Measurements from ENCODE around the gene MTHFSD. TPM values are rescaled to one million over a fixed set of nuclear protein-coding genes. Genes with fewer than 3 reads are reported as not detected.

Gene MTHFSD
- polyA plus RNA-seq, 1 of the 3 experiments (the other 2 are of a cell fraction) = 15.6 TPM

DNA sequence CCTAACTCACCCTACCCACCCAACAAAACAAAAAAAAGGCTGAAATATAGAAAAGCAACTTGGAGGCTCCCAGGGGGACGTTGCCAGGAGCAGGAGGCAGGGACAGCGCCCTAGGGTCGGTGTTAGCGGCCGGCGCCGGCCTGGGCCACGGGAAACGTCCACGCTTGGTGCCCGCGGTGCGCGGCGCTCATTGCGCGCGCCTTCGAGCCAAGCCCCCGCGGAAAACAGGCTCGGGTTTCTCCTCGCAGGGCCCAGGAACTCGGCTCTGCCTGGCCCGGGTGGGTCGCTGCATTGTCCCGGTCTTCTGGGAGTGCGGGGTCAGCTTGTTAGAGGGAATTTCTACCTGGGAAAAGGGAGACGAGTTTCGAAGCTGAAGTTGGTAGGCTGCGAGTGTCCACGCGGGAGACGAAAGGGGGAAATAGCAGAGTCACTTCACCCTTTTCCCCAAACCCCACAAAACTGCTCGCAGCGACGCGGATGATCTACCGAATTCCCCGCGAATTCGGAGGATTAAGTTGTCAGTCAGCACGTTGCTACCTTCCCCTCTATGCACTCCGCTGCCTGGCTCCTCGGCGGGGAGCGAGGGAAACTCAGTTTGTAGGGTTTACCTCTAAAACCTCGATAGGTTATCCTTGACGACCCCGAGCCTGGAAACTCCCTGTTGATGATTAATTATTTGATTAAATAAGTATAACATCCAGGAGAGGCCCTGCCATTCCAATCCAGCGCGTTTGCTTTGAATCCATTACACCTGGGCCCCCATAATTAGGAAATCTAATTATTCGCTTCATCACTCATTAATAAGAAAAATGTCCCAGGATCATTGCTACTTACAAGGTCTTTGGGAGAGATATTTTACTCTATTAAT, 10.8 kb upstream of the MTHFSD start:
- Histone ChIP-seq H3K79me2 (ENCODE audit: insufficient read depth) (peaks cover 41% of the 10 kb centered on the region), H2AFZ (ENCODE audit: low read depth) (peak overlapping the region; percentile 50; the same call in 1 of the 2 replicates), H3K9ac (no peak overlapping the region; the same call in 1 of the 2 replicates), H3F3A (replicated peaks; ENCODE audit: insufficient read depth) (peaks cover 15% of the 10 kb centered on the region), H3K27ac (ENCODE audit: low read depth in 2 of 2, low read length in 1 of 2) (no peak overlapping the region), H4K20me1 (ENCODE audit: insufficient read depth) (peaks cover 16% of the 10 kb centered on the region; the same call in 1 of the 2 replicates), H3K36me3 (replicated peaks in 1 of 2; ENCODE audit: control insufficient read depth in 1 of 2, insufficient read depth in 2 of 2, low read length in 1 of 2) (peaks cover 0 to 18% of the 10 kb centered on the region in 2 experiments), H3K9me2 (no peaks in the 10 kb centered on the region), H3K4me3 (ENCODE audit: low read depth in 2 of 2, low read length in 1 of 2) (peak overlapping the region in 1 of 2 experiments; percentile 93; a peak in 2 of 4 replicates), H3K9me3 (no peaks in the 10 kb centered on the region), H3K4me2 (peak overlapping the region; percentile 70), H3K27me3 (ENCODE audit: insufficient read depth) (peaks cover 23% of the 10 kb centered on the region; the same call in 1 of the 2 replicates), H3K4me1 (ENCODE audit: control insufficient read depth in 1 of 2, insufficient read depth in 2 of 2, low read depth in 1 of 2, low read length in 1 of 2) (no peaks in the 10 kb centered on the region; a peak in 1 of 4 replicates)
- WGBS (ENCODE audit: low lambda C conversion rate) = 16% methylated on average over 31 of the region's 53 CpGs
- CTCF ChIA-PET = interaction anchor here (3.6 to 5.5 kb wide), 2 partner anchors 496 to 714 kb away, joined by 25 to 56 read pairs; no protein-coding TSS in a partner anchor
- no peak for DNase-seq
- POLR2A ChIA-PET = no interaction called here
- TF ChIP-seq ELF1 (IDR thresholded peaks at IDR 0.05) (no peak), TCF12 (IDR thresholded peaks at IDR 0.05) (no peak), RCOR1 (IDR thresholded peaks at IDR 0.05; ENCODE audit: low read length) (no peak), TEAD4 (IDR thresholded peaks at IDR 0.05; ENCODE audit: borderline replicate concordance, insufficient read depth) (no peak), GABPA (IDR thresholded peaks at IDR 0.05; ENCODE audit: low read depth) (no peak), SIN3A (IDR thresholded peaks at IDR 0.05; ENCODE audit: borderline replicate concordance, low read depth, low read length) (no peak), POLR2AphosphoS5 (IDR thresholded peaks at IDR 0.05; ENCODE audit: low read depth, low read length) (no peak), EP300 (IDR thresholded peaks at IDR 0.05; ENCODE audit: borderline replicate concordance in 1 of 2, low read depth in 1 of 2, low read length in 1 of 2) (no peak), TAF1 (IDR thresholded peaks at IDR 0.05; ENCODE audit: borderline replicate concordance, low read depth, low read length) (no peak)
- TF ChIP-seq, protein P1, sequence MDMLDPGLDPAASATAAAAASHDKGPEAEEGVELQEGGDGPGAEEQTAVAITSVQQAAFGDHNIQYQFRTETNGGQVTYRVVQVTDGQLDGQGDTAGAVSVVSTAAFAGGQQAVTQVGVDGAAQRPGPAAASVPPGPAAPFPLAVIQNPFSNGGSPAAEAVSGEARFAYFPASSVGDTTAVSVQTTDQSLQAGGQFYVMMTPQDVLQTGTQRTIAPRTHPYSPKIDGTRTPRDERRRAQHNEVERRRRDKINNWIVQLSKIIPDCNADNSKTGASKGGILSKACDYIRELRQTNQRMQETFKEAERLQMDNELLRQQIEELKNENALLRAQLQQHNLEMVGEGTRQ (IDR thresholded peaks at IDR 0.05; ENCODE audit: borderline replicate concordance, low read depth, low read length) = no peak
- TF ChIP-seq, protein P2, sequence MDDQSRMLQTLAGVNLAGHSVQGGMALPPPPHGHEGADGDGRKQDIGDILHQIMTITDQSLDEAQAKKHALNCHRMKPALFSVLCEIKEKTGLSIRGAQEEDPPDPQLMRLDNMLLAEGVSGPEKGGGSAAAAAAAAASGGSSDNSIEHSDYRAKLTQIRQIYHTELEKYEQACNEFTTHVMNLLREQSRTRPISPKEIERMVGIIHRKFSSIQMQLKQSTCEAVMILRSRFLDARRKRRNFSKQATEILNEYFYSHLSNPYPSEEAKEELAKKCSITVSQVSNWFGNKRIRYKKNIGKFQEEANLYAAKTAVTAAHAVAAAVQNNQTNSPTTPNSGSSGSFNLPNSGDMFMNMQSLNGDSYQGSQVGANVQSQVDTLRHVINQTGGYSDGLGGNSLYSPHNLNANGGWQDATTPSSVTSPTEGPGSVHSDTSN (IDR thresholded peaks at IDR 0.05) = no peak

DNA sequence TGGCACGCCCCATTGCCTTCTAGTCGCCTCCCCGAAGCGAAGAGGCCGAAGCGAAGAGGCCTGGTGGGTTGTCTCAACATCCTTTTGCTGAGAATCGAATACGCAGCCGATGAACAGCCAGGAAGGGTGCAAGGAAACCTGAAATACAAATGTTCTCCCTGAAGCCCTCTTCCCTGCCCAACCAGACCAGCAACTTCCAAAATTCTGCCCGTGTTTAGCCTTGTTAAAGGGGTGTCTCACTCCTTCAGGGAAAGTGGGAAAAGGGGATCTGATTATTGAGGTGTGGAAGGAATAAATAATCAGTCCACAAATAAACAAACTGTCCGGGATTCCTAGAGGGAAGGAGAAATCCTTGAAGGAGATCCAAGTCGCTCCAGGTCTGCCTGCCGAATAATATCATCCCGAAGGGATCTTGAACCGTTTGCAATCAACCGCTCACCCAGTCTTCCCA, 10.2 kb upstream of the MTHFSD start:
- no peaks in the 10 kb centered on the region for H3K9me2 ChIP-seq
- H3F3A ChIP-seq (replicated peaks; ENCODE audit: insufficient read depth) = peaks cover 15% of the 10 kb centered on the region
- no peak for TF ChIP-seq MXI1 (IDR thresholded peaks at IDR 0.05; ENCODE audit: low read depth, low read length)
- no peak for TF ChIP-seq YY1 (IDR thresholded peaks at IDR 0.05; ENCODE audit: low read depth)
- no peak for TF ChIP-seq TEAD4 (IDR thresholded peaks at IDR 0.05; ENCODE audit: borderline replicate concordance, insufficient read depth)
- no peak for TF ChIP-seq JUND (IDR thresholded peaks at IDR 0.05)
- TF ChIP-seq, protein P3, sequence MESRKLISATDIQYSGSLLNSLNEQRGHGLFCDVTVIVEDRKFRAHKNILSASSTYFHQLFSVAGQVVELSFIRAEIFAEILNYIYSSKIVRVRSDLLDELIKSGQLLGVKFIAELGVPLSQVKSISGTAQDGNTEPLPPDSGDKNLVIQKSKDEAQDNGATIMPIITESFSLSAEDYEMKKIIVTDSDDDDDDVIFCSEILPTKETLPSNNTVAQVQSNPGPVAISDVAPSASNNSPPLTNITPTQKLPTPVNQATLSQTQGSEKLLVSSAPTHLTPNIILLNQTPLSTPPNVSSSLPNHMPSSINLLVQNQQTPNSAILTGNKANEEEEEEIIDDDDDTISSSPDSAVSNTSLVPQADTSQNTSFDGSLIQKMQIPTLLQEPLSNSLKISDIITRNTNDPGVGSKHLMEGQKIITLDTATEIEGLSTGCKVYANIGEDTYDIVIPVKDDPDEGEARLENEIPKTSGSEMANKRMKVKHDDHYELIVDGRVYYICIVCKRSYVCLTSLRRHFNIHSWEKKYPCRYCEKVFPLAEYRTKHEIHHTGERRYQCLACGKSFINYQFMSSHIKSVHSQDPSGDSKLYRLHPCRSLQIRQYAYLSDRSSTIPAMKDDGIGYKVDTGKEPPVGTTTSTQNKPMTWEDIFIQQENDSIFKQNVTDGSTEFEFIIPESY (IDR thresholded peaks at IDR 0.05; ENCODE audit: borderline replicate concordance, low read depth) = no peak
- TF ChIP-seq FOSL2 (IDR thresholded peaks at IDR 0.05; ENCODE audit: borderline replicate concordance, low read depth) = no peak
- TF ChIP-seq SMC3 (IDR thresholded peaks at IDR 0.05; ENCODE audit: low read depth, low read length) = no peak
- TF ChIP-seq RFX5 (IDR thresholded peaks at IDR 0.05; ENCODE audit: low read length) = no peak
- no peak for TF ChIP-seq MEF2A (IDR thresholded peaks at IDR 0.05; ENCODE audit: borderline replicate concordance, low read depth)
- no peak for TF ChIP-seq TAF1 (IDR thresholded peaks at IDR 0.05; ENCODE audit: borderline replicate concordance, low read depth, low read length)
- TF ChIP-seq, protein P4, sequence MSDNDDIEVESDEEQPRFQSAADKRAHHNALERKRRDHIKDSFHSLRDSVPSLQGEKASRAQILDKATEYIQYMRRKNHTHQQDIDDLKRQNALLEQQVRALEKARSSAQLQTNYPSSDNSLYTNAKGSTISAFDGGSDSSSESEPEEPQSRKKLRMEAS (IDR thresholded peaks at IDR 0.05; ENCODE audit: low read depth) = no peak
- no peak for TF ChIP-seq EZH2phosphoT487 (IDR thresholded peaks at IDR 0.05; ENCODE audit: borderline replicate concordance, low read depth)
- no peaks in the 10 kb centered on the region for H3K9me3 ChIP-seq
- ChIA-PET POLR2A (interaction anchor here (1.1 kb wide), 1 partner anchor 10 kb away, joined by 3 read pairs; no protein-coding TSS in a partner anchor), CTCF (interaction anchor here (1.0 to 5.5 kb wide), 15 partner anchors 9 to 733 kb away, joined by 3 to 56 read pairs (median 6); partner anchors contain the start of gene MTHFSD)
- H3K4me2 ChIP-seq = peak overlapping the region; percentile 70; the same call in 1 of the 2 replicates
- DNase-seq = no peak
- peaks cover 34% of the 10 kb centered on the region for H3K79me2 ChIP-seq (ENCODE audit: insufficient read depth)
- WGBS (ENCODE audit: low lambda C conversion rate) = 17% methylated on average over 16 of the region's 16 CpGs
- H3K27me3 ChIP-seq (ENCODE audit: insufficient read depth) = peaks cover 23% of the 10 kb centered on the region; the same call in 1 of the 2 replicates
- H2AFZ ChIP-seq (ENCODE audit: low read depth) = peak overlapping the region; percentile 50; the same call in 1 of the 2 replicates
- H3K27ac ChIP-seq (ENCODE audit: low read depth in 2 of 2, low read length in 1 of 2) = no peak overlapping the region
- H3K4me3 ChIP-seq (ENCODE audit: low read depth in 2 of 2, low read length in 1 of 2) = peak overlapping the region in 1 of 2 experiments; percentile 93; a peak in 2 of 4 replicates
- no peak overlapping the region for H3K9ac ChIP-seq
- H3K36me3 ChIP-seq (replicated peaks in 1 of 2; ENCODE audit: control insufficient read depth in 1 of 2, insufficient read depth in 2 of 2, low read length in 1 of 2) = peaks cover 0 to 16% of the 10 kb centered on the region in 2 experiments
- H4K20me1 ChIP-seq (ENCODE audit: insufficient read depth) = peaks cover 16% of the 10 kb centered on the region; the same call in 1 of the 2 replicates
- H3K4me1 ChIP-seq (ENCODE audit: control insufficient read depth in 1 of 2, insufficient read depth in 2 of 2, low read depth in 1 of 2, low read length in 1 of 2) = no peaks in the 10 kb centered on the region; a peak in 1 of 4 replicates
